Hepatocyte (in vitro differentiated cells): ENCODE measurements around the gene ADAM15.

ENCODE experiments used
- EZH2 ChIP-seq: fragments of 200-600 bp; sonication (generic); IDR thresholded peaks from 2 replicates; pipeline ENCODE4 v1.6.1; 2016; ENCODE audit warnings: antibody characterized with exemption, mild to moderate bottlenecking, borderline replicate concordance
- TF ChIP-seq, protein P1 (sequence below): fragments of 200-600 bp; sonication (generic); IDR thresholded peaks from 2 replicates; pipeline ENCODE4 v1.5.1; 2016; ENCODE audit warnings: antibody characterized with exemption, mild to moderate bottlenecking; ENCODE audit not compliant: poor library complexity

DNA sequence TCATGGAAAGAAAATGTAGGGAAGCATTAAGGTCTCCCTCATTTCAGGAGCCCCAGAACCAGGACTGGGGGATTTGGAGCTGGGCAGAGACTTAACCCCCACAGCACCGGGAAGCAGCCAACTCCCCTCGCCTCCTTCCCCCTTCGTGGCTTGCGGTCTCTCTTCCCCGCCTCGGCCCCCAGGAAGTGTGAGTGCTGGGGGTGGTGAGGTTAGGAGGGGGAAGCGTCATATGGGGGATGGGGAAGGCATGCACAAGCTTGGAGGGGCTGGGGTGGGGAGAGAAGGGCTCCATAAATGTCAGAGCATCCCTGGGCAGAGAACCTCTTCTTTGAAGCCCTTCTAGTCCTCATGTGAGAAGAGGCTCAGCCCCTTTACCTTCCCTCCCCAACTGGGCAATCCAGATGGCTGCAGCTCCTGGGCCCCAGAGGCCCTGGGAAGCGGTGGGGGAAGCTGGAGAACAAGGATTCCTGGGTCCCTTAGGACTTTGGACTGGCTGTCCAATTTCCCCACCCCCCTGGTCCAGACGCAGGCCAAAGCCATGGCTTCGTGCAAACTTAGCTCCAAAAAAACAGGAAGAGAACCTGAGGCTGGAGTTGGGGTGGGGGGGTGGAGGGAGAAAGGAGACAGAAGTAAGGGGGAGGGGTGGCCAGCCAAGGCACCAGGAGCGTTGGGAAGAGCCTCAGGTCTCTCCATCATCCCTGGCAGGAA lies 40.8 kb upstream of the ADAM15 start:
- TF ChIP-seq, protein P1, sequence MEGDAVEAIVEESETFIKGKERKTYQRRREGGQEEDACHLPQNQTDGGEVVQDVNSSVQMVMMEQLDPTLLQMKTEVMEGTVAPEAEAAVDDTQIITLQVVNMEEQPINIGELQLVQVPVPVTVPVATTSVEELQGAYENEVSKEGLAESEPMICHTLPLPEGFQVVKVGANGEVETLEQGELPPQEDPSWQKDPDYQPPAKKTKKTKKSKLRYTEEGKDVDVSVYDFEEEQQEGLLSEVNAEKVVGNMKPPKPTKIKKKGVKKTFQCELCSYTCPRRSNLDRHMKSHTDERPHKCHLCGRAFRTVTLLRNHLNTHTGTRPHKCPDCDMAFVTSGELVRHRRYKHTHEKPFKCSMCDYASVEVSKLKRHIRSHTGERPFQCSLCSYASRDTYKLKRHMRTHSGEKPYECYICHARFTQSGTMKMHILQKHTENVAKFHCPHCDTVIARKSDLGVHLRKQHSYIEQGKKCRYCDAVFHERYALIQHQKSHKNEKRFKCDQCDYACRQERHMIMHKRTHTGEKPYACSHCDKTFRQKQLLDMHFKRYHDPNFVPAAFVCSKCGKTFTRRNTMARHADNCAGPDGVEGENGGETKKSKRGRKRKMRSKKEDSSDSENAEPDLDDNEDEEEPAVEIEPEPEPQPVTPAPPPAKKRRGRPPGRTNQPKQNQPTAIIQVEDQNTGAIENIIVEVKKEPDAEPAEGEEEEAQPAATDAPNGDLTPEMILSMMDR: no peak
- no peak for TF ChIP-seq EZH2
